COLO829 (cell line): ENCODE data around the gene EIF4G3.
"Not testable (repeated sequence)": the region's sequence is repeated elsewhere in the genome, so short reads cannot be mapped to it uniquely, and the experiment has no call there.

Experiments used
- DNase-seq: peaks from one replicate; pipeline ENCODE4 v3.0.0; 2012; ENCODE audit warnings: low spot score

EIF4G3 gene

DNA sequence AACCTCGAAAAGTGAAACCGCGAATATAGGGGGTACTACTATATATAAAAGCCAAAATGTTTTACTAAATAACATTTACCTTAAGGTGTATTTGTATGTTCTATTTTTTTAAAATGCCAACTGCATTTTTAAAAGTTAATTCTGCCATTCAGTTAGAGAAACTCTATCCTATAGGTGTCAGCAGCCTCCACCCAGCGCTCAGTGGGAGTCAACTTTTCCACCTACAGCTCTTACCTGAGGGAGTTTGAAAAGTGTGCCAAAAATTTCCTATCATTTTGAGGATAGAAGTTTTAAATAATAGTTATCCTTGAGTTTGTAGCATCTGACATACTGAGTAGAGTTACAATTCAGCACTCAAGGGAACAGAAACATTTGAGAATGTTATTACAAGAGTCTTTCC lies 383.5 kb downstream of the EIF4G3 start:
- no peak for DNase-seq

DNA sequence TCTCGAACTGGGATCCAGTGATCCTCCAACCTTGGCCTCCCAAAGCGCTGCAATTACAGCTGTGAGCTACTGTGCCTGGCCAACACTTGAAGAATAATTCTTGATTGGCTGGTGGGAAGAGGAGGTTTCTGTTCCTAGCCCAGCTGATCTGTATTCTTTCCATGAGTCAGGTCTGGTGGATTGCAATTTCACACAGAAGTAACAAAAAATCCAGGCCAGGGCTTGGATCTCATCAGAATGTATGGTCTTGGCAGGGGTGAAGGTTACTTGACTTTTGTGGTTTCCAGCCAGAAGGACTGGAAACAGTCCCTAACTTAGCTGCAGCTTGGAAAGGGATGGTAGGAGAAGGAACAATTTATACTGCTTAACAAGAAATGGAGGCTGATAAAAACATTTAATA lies 384.5 kb downstream of the EIF4G3 start:
- no peak for DNase-seq

DNA sequence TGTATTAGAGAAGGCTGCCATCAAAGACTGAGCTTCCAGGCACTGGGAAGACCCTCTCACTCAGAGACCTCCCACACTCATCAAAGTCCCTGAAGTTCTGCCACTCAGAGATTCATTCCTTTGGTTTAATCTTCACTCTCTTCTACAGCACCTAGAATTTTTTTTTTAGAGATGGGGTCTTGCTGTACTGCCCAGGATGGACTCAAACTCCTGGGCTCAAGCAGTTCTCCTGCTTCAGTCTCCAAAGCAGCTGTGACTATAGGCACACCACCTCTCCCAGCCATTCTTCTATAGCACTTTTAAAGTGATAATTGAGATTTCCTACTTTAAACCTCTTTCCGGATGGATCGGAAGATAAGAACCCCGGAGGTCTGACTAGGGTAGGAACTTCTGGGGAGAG lies 385.9 kb downstream of the EIF4G3 start:
- no peak for DNase-seq

DNA sequence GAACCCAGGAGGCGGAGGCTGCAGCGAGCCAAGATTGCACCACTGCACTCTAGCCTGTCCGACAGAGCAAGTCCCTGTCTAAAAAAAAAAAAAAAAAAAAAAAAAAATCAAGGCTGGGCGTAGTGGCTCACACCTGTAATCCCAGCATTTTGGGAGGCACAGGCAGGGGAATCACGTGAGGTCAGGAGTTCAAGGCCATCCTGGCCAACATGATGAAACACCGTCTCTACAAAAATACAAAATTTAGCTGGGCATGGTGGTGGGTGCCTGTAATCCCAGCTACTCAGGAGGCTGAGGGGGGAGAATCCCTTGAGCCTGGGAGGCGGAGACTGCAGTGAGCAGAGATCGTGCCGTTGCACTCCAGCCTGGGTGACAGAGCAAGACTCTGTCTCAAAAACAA lies 387.1 kb downstream of the EIF4G3 start:
- DNase-seq, result not testable (repeated sequence)

DNA sequence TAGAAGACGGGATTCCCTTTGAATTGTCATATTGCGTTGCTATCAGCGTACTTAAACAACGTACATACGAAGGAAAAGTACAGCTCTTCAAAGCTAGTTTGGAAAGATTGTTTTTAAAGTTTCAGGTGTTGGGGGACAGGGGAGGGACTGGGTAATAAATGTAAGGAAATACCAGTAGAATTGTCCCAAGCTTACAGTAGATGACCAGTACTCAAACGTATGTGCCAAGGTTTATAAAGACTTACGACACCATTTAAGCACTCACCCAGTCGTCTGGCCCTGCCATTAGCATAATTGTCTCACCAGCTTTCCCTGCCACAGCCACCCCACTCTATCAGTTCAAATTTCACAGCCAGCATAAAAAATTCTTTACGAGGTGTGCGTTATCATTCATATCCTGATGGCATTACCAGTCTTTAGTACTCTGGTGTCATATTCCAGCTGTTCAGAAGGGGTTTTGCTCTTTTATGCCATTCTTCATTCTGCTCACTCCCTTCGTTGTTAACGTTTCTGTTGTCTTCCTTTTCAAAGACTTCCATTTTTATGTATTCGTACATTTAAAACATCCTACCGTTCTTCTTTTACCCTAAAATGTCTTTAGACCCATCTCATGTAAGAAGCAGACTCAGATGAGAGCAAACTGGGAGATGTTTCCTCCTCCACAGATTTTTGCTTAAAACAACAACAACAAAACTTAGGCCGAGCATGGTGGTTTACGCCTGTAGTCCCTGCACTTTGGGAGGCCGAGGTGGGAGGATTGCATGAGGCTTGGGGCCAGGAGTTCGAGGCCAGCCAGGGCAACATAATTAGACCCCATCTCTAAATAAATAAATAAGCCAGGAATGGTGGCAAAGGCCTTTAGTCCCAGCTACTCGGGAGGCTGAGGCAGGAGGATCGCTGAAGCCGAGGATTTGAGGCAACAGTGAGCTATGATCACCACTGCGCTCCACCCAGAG lies 388.6 kb downstream of the EIF4G3 start:
- DNase-seq, result no peak

DNA sequence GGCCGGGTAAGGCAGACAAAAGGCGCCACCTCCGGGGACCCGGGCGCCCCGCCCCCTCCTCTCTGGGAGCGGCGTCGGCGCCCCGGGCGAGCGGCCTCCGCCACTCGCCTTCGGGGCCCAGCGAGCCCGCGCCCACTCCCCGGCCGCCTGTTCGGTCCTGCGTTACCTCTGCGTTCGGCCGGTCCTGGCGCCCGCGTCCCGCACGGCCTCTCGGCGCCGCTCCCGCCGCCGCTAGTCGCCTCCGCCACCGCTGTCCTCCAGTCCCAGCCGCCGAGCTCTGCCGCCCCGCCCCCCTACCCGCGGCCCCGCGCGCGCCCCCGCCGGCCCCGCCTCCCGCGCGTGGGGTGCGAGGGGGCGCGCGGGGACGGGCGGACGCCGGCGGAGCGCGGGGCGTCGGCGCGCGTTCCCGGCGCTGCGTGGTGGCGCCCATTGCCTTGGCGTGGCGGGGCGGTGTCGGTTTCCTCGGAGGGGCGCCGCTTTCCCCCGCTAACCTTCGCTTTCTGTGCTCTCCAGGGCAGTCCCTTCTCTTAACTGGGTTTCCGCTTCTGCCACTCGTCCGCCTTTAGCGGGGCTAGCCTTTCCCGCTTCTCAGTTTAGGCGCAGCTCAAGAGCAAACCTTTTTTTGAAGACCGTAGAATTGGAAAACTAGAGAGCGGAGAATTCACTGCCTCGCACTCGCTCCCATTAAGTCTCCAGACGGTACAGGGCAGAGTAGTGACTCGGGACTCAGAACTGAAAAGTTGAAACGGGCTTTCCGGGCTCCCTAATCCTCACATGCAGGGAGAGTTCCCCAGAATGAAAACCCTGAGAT lies 389.5 kb downstream of the EIF4G3 start, which contains the start of gene HP1BP3:
Gene HP1BP3 (minus strand): TSS at position 279 of the 811 bp plus-strand sequence. CDS start 6,867 bp downstream, outside the sequence.
- DNase-seq, result peak; percentile 17

DNA sequence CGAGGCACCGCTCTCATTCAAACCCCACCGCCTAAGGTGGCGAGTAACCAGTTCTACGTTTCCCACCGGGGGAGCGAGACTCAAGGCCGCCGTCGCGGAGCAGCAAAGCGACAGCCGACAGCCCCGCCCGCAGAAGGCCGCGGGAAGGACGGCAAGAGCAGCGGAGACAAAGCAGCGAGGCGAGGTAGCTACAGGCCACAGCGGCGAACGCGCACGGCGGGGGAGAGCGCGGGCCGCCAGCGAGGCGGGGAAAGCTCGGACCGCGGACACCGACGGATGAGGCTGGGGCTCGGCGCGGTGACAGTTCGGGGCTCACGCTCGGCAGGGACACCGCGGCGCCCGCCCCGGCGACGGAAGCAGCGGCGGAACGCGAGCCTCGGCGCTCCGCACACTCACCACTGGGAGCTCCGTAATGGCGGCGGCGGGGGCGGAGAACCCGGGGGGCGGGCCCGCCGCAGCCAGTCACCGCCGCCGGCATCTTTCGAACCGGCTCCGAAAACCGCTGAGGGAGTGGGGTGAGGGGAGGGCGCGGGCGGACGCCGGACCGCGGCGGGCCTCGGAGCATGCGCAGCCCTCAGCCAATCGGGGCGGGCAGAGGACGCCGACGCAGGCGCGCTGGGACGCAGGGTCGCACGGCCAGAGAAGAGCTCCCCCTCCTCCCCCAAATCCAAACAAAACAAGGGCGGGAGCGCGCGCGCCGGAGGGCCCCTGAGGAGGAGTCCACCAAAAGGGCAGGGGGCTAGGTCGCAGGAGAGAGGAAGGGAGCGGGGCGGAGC lies 390.3 kb downstream of the EIF4G3 start:
- peak; percentile 80 for DNase-seq

DNA sequence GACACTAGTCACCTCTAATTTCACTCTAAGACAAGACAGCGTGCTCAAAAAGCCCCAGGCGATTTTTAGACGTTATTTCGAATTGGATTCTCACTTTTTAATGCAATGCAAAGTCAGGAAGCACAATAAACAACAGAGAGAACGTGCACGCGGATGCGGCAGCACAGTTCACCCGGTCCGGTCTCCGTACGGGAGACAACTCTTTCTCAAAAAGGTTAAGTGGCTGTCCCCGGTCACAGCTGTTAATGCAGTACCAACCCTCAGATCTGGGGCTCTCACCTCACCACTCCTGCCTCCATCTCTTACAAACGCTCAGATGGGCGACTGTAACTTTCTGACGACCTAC lies 390.8 kb downstream of the EIF4G3 start:
- DNase-seq, result no peak

DNA sequence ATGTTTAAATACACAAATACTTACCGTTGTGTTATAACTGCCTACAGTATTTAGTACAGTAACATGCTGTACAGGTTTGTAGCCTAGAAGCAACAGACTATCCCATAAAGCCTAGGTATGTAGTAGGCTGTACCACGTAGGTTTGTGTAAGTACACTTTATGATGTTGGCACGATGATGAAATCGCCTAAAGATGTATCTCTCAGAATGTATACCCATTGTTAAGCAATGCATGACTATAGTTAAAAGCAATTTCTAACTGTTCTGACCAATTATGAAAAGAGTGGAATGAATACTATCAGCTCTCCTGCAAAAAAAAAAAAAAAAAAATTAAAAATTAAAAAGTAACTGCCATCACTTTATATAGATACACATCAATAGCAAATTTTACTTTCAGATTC lies 401.0 kb downstream of the EIF4G3 start:
- DNase-seq, result no peak

DNA sequence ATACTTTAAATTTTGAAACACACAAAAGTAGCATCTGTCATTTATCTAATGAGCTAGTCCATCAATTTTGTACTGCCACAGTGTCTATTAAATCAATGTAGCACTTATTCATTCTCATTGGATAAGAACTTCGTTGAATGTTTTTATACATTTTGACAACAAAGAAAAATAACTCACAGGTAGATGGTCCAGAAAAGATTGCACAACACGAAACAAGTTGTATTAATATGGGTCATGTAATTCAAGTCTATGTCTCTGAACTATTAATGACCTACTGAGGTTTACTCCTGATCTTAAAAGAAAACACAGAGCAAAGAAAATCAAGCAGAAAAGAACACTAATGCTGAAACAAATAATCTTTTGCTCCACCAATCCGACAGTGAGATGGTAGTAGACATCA lies 404.9 kb downstream of the EIF4G3 start:
- DNase-seq, result no peak

DNA sequence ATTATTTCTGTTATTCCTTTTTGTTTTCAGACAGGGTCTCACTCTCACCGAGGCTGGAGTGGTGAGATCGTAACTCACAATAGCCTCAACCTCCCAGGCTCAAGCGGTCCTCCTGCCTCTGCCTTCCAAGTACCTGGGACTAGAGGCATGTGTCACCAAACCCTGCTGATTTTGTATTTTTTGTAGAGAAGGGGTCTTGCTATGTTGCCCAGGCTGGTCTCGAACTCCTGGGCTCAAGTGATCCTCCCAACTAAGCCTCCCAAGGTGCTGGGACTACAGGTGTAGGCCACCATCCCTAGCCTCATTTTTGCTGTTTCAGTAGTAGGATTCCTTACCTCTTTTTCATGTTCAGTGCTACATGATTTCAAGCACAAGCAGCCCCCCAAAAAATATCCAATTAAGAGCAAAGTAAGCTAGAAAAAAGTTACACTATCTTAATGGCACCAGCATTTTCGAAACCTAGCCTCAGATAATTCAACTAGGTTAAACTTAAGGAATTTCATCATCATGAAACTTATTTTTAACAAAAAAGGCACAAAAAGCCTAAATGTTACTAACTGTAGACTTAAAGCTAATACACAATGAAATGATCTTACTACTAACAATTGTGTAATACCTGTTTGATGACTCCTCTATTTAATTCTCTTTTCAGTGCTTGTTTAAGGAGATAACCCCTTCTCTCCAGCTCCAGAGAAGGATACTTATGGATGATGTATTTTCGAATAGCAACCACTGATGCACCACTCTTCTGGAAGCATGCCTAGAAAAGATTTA lies 406.2 kb downstream of the EIF4G3 start:
- no peak for DNase-seq

DNA sequence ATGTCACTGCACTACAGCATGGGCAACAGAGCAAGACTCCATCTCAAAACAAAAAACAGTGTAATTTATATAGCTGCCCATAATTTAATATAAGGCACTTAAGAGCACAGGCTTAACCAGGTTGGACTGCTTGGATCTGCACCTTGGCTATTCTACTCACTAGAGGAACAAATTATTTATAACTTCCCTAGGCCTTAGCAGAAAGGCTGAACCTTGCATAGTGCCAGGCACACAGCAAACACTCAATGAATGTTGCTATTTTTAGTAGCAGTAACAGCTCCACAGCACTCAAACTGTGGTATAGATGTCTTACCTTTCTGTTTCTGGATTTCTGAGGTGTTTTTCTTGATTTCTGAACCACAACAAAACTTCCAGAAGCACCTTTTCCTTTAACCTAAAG lies 409.4 kb downstream of the EIF4G3 start:
- DNase-seq, result no peak

DNA sequence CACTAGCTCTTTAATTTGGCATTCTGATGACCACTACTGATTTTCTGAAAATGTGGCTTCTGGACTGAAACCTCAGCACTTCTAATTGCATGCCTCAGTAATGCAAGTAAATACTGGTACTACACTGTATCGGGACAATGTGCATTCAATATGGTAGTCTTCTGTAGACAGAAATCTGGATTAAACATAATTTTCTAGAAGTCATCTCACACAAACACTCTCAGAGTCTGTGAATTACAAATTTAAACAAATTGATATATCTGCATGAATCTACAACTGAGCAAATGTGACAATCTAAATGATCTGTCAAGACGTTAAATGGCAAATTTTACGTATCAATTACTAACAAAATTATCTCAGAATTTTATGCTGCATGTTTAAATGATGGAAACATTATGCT lies 413.3 kb downstream of the EIF4G3 start:
- DNase-seq, result no peak

DNA sequence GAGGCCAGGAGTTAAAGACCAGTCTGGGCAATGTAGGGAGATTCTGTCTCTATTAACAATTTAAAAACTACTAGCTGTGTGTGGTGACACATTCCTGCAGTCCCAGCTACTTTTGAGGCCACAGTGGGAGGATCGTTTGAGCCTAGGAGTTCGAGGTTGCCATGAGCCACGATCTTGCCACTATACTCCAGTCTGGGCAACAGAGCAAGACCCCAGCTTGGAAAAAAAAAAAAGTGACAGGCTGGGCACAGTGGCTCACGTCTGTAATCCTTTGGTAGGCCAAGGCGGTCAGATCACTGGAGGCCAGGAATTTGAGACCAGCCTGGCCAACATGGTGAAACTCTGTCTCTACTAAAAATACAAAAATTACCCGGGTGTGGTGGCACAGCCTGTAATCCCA lies 416.4 kb downstream of the EIF4G3 start:
- DNase-seq, result no peak
